Ascending aorta (tissue), 2 donors: ENCODE measurements around the gene NINL. TPM values are rescaled to one million over a fixed set of nuclear protein-coding genes. Genes with fewer than 3 reads are reported as not detected.

Source experiments
- DNase-seq, 2 donors: peaks; one replicate each; pipeline ENCODE4 v3.0.0-alpha.2; 2019; ENCODE audit warnings: low spot score in 2 of 2
- H3K27ac ChIP-seq, 2 donors: fragments of 200-600 bp; sonication (generic); one replicate each; pipeline ENCODE4 v1.5.1; 2016 to 2017; ENCODE audit warnings: mild to moderate bottlenecking in 1 of 2
- H3K27me3 ChIP-seq: fragments of 200-600 bp; sonication (generic); one replicate; pipeline ENCODE4 v1.5.1; 2017
- H3K36me3 ChIP-seq, 2 donors: fragments of 200-600 bp; sonication (generic); one replicate each; pipeline ENCODE4 v1.5.1; 2016
- H3K4me1 ChIP-seq, 2 donors: fragments of 200-600 bp; sonication (generic); one replicate each; pipeline ENCODE4 v1.5.1; 2016 to 2017; ENCODE audit warnings: mild to moderate bottlenecking in 1 of 2
- H3K4me3 ChIP-seq, 2 donors: fragments of 200-600 bp; sonication (generic); one replicate each; pipeline ENCODE4 v1.5.1; 2016 to 2017; ENCODE audit warnings: mild to moderate bottlenecking in 1 of 2
- H3K9me3 ChIP-seq, 2 donors: fragments of 200-600 bp; sonication (generic); one replicate each; pipeline ENCODE4 v1.5.1; 2016
- intact Hi-C: fragments of 100-400 bp; cut with DNase I; formaldehyde crosslinking; loops from one replicate; pipeline ENCODE4 v1.15.1; 2023
- total RNA-seq: library from RNA; depleted of rRNA; stranded (reverse); fragments of >200 nt; gene quantifications from one replicate; pipeline ENCODE4 v1.1.0, GENCODE V29; 2016
- TF ChIP-seq, protein P1 (sequence below), 3 experiments: fragments of 200-600 bp in 2 of 3; fragments of 450-650 bp in 1 of 3; sonication (generic) in 2 of 3; IDR thresholded peaks; one replicate each; pipeline ENCODE4 v1.5.1; 2016 to 2019; ENCODE audit warnings: antibody characterized with exemption in 3 of 3, mild to moderate bottlenecking in 1 of 3, moderate library complexity in 1 of 3

The NINL gene
- total RNA-seq, 1 donor from 2014 or later, result 18.0 TPM

DNA sequence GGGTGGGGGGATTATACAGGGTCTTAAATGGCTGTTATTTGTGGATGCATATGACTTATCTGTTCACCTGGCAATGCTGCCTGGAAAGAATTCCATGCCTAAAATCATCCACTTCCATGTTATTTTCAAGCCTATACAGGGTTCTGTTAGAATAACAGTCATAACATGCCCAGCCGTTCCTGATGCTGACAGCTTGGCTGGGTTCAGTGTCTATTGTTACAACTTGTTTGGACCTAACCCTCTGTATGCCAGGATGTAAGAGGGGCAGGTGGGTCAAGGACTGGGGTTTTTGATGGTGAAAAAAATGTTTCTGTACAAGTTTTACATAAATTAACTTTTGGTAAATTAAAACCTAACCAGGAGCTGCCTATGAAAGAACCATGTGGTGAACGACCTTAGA, 98.0 kb downstream of the NINL start:
- peaks cover 32 to 50% of the 10 kb centered on the region in 2 donors for H3K36me3 ChIP-seq
- H3K4me3 ChIP-seq, result no peak overlapping the region
- DNase-seq, result no peak
- TF ChIP-seq, protein P1, sequence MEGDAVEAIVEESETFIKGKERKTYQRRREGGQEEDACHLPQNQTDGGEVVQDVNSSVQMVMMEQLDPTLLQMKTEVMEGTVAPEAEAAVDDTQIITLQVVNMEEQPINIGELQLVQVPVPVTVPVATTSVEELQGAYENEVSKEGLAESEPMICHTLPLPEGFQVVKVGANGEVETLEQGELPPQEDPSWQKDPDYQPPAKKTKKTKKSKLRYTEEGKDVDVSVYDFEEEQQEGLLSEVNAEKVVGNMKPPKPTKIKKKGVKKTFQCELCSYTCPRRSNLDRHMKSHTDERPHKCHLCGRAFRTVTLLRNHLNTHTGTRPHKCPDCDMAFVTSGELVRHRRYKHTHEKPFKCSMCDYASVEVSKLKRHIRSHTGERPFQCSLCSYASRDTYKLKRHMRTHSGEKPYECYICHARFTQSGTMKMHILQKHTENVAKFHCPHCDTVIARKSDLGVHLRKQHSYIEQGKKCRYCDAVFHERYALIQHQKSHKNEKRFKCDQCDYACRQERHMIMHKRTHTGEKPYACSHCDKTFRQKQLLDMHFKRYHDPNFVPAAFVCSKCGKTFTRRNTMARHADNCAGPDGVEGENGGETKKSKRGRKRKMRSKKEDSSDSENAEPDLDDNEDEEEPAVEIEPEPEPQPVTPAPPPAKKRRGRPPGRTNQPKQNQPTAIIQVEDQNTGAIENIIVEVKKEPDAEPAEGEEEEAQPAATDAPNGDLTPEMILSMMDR (IDR thresholded peaks at IDR 0.05), result no peak
- no peaks in the 10 kb centered on the region for H3K9me3 ChIP-seq
- intact Hi-C loops, result no loop called here
- no peak overlapping the region for H3K27ac ChIP-seq
- no peaks in the 10 kb centered on the region for H3K27me3 ChIP-seq
- no peaks in the 10 kb centered on the region for H3K4me1 ChIP-seq

DNA sequence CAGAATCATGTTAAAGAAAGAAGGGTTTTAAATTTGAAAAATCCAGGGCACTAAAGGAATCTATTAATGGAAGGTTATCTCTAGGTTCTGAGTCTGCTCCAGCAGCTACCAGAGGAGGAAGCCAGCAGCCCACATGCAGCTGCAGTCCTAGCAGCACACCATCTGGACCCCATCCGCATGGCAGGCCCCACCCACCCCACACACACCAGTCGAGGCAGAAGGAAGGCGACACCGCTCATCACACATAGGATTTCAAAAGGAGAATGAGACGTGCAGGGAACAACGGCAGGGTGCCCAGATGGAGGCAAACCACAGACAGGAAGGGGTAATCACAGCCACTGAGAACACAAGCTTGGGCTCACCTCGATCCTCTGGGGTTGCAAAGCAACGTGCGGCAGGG, 99.0 kb downstream of the NINL start:
- H3K4me3 ChIP-seq, result no peak overlapping the region
- H3K27me3 ChIP-seq, result no peaks in the 10 kb centered on the region
- TF ChIP-seq, protein P1 (IDR thresholded peaks at IDR 0.05), result no peak
- no peak overlapping the region for H3K27ac ChIP-seq
- DNase-seq, result no peak
- intact Hi-C loops, result no loop called here
- H3K9me3 ChIP-seq, result no peaks in the 10 kb centered on the region
- H3K4me1 ChIP-seq, result no peaks in the 10 kb centered on the region
- H3K36me3 ChIP-seq, result peaks cover 38 to 60% of the 10 kb centered on the region in 2 donors

DNA sequence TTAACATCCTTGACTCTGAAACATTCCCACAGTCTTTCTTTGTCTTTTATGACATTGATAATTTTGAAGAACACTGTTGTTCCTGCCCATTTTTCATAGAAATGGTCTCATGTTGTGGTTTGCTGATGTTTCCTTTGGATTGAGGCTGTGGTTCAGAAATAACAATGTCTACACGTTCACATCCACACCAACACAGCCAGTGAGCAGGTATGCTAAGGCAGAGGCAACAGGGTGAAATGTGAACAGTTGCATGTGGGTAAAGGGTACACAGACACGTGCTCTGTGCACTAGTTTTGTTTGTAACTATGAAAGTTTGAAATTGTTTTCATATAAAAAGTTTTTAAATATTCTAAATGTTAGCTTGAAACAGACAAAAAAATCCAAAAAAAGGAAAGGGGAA, 99.5 kb downstream of the NINL start:
- TF ChIP-seq, protein P1 (IDR thresholded peaks at IDR 0.05), result no peak
- H3K27ac ChIP-seq, result no peak overlapping the region
- H3K36me3 ChIP-seq, result peaks cover 40 to 62% of the 10 kb centered on the region in 2 donors
- H3K4me3 ChIP-seq, result no peak overlapping the region
- H3K4me1 ChIP-seq, result no peaks in the 10 kb centered on the region
- H3K27me3 ChIP-seq, result no peaks in the 10 kb centered on the region
- DNase-seq, result no peak
- H3K9me3 ChIP-seq, result no peaks in the 10 kb centered on the region
- intact Hi-C loops, result no loop called here

DNA sequence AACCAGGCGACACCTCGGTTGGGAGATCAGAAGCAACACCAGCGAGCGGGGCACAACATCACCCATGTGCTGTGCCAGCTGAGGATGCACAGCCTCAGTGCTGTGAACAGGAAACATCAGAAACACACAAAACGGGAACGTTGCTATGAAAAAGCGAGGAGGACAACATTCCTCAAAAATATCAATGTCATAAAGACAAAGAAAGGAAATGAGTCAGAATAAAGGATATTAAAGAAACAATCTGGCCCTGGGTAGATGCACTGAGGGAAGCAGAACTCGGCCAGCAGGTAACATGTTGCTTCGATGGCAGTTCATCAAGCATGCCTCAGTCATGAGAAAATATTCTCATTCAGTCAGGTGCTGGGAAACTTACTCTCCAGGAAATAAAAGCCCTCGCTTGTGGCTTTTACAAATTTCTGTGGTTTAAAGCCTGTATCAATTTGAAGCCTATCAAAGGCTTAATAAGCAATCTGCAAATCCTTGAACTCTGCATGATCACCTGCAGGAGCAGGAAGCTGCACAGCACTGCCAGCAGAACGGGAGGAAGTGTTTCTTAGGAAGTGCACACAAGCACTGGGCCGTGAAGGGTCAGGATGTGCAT, 100.3 kb downstream of the NINL start:
- no peak for DNase-seq
- TF ChIP-seq, protein P1 (IDR thresholded peaks at IDR 0.05), result no peak
- H3K36me3 ChIP-seq, result peaks cover 44 to 61% of the 10 kb centered on the region in 2 donors
- no peak overlapping the region for H3K4me3 ChIP-seq
- H3K27ac ChIP-seq, result no peak overlapping the region
- H3K9me3 ChIP-seq, result no peaks in the 10 kb centered on the region
- no peaks in the 10 kb centered on the region for H3K27me3 ChIP-seq
- intact Hi-C loops, result no loop called here
- H3K4me1 ChIP-seq, result no peaks in the 10 kb centered on the region

DNA sequence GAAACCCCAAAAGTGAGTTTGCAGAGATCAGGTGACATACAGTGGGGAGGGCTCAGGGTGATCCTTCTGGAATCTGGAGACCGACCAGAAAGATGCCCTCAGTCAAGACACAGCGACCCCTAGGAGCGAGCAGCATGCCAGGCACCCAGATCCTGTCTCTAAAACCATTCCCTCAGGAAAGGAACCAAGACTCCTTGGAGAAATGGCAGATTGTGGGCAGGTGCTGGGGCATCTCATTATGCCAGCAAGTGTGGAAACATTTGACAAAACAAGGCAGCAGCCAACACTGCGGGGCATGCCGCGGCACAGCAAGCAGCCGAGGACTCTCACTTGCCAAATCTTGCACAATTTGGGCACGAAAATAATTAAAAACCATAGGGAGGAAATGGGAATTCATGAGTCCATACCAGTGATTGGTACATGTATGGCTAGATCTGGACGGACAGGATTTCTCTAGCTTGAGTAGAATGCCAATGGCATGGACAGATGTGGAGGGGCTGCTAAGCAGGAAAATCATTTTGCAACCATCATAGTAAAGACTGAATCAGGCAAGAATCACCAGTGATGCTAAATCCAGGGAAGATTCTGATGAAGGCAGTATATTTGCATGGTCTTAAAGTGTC, 101.0 kb downstream of the NINL start:
- Histone ChIP-seq H3K9me3 (no peaks in the 10 kb centered on the region), H3K4me1 (no peaks in the 10 kb centered on the region), H3K36me3 (peaks cover 42 to 57% of the 10 kb centered on the region in 2 donors), H3K27me3 (no peaks in the 10 kb centered on the region), H3K27ac (no peak overlapping the region), H3K4me3 (no peak overlapping the region)
- TF ChIP-seq, protein P1 (IDR thresholded peaks at IDR 0.05), result no peak
- no peak for DNase-seq
- intact Hi-C loops, result no loop called here
